IPS DF 6.9 (cell line): ENCODE data around the gene SMYD3.

ENCODE experiments used
- DNase-seq: peaks from one replicate; pipeline ENCODE4 v3.0.0-alpha.2; 2013; ENCODE audit warnings: low read depth, low spot score
- H3K27ac ChIP-seq: one replicate; pipeline ENCODE4 v1.5.1; 2013; ENCODE audit warnings: low read length, control low read depth
- H3K27me3 ChIP-seq: 2 replicates; pipeline ENCODE4 v1.6.1; 2013; ENCODE audit warnings: mild to moderate bottlenecking, low read length; ENCODE audit not compliant: control insufficient read depth, insufficient read depth
- H3K36me3 ChIP-seq: 2 replicates; pipeline ENCODE4 v1.6.1; 2013; ENCODE audit warnings: low read length; ENCODE audit not compliant: control insufficient read depth, insufficient read depth
- H3K4me1 ChIP-seq: 2 replicates; pipeline ENCODE4 v1.6.1; 2013; ENCODE audit warnings: low read length; ENCODE audit not compliant: control insufficient read depth, insufficient read depth
- H3K4me3 ChIP-seq: 2 replicates; pipeline ENCODE4 v1.5.1; 2013; ENCODE audit warnings: mild to moderate bottlenecking, low read length
- H3K9me3 ChIP-seq: 2 replicates; pipeline ENCODE4 v1.6.1; 2013; ENCODE audit warnings: low read length, inconsistent platforms; ENCODE audit not compliant: control insufficient read depth, insufficient read depth
- WGBS: extraction: QIAGEN DNeasy Blood & Tissue Kit; methylation state at CpG from one replicate; pipeline ENCODE4 v1.1.7; 2013; ENCODE audit warnings: mixed read lengths, missing lambda C conversion rate; ENCODE audit not compliant: insufficient read length, insufficient coverage; 5-methylcytosine and 5-hydroxymethylcytosine counted together

SMYD3 gene

DNA sequence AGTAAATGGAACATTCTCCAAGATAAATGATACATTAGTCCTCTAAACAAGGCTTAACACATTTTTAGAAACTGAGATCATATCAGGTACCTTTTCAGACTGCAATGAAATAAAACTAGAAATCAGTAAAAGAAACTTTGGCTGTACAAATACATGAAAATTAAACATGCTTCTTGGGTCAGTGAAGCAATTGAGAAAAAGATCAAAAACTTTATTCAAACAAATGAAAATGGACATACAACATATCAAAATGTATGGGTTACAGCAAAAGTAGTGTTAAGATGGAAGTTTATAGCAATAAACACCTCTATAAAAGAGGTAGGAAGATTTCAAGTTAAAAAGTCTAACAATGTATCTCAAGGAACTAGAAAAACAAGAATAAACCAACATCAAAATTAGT is 598.5 kb downstream of the SMYD3 start:
- H3K27ac ChIP-seq: no peak overlapping the region
- DNase-seq: no peak
- H3K27me3 ChIP-seq: no peaks in the 10 kb centered on the region
- peaks cover 1% of the 10 kb centered on the region; the same call in 1 of the 2 replicates for H3K9me3 ChIP-seq
- no peaks in the 10 kb centered on the region for H3K4me1 ChIP-seq
- no peak overlapping the region for H3K4me3 ChIP-seq
- H3K36me3 ChIP-seq: no peaks in the 10 kb centered on the region

GRCh38 chr1:245906207-245906606 is 600.9 kb downstream of the SMYD3 start:
- H3K9me3 ChIP-seq: peaks cover 3% of the 10 kb centered on the region; the same call in 1 of the 2 replicates
- no peaks in the 10 kb centered on the region for H3K36me3 ChIP-seq
- H3K27me3 ChIP-seq: no peaks in the 10 kb centered on the region
- no peak overlapping the region for H3K27ac ChIP-seq
- no CpG with 5 or more reads among the region's 1 CpG for WGBS
- no peak for DNase-seq
- H3K4me1 ChIP-seq: no peaks in the 10 kb centered on the region
- H3K4me3 ChIP-seq: no peak overlapping the region

DNA sequence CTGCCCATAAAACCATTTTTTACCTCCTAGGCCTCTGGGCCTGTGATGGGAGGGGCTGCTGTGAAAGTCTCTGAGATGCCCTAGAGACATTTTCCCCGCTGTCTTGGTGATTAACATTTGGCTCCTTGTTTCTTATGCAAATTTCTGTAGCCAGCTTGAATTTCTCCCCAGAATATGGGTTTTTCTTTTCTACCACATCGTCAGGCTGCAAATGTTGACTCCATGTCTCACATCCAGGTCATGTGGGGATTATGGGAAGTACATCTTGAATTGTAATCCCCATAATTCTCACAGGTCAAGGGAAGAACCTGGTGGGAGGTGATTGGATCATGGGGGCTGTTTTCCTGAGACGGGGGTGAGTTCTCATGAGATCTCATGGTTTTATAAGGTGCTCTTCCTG is 603.2 kb downstream of the SMYD3 start:
- Histone ChIP-seq H3K4me1 (no peaks in the 10 kb centered on the region), H3K9me3 (peaks cover 3% of the 10 kb centered on the region), H3K27me3 (no peaks in the 10 kb centered on the region), H3K36me3 (no peaks in the 10 kb centered on the region), H3K27ac (no peak overlapping the region), H3K4me3 (no peak overlapping the region)
- WGBS: no CpG with 5 or more reads among the region's 3 CpGs
- DNase-seq: no peak

DNA sequence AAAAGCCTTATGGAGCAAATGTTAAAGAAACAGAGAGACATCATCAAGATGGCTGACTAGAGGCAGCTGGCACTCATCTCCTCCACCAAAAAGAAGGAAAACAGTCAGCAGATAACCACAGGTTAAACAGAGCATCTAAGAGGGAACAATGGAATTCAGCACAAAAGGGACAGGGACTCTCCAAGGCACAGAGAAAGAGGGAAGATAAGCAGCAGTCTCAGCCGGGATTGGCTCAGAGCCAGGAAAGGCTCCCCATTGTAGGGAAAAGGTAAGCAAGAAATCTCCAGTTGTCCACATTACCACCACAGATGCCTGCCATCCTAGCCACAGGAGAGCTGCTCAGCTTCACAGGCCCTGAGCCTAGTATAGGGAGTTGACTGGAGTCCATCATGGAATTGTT is 605.5 kb downstream of the SMYD3 start:
- H3K27me3 ChIP-seq: no peaks in the 10 kb centered on the region
- DNase-seq: no peak
- WGBS: no CpG with 5 or more reads among the region's 1 CpG
- H3K9me3 ChIP-seq: peaks cover 3% of the 10 kb centered on the region
- no peak overlapping the region for H3K4me3 ChIP-seq
- H3K4me1 ChIP-seq: no peaks in the 10 kb centered on the region
- no peak overlapping the region for H3K27ac ChIP-seq
- H3K36me3 ChIP-seq: no peaks in the 10 kb centered on the region

GRCh38 chr1:245901037-245901436 is 606.0 kb downstream of the SMYD3 start:
- H3K4me1 ChIP-seq: no peaks in the 10 kb centered on the region
- H3K4me3 ChIP-seq: no peak overlapping the region
- no peaks in the 10 kb centered on the region for H3K36me3 ChIP-seq
- no CpG with 5 or more reads among the region's 2 CpGs for WGBS
- no peak for DNase-seq
- H3K27me3 ChIP-seq: no peaks in the 10 kb centered on the region
- H3K27ac ChIP-seq: no peak overlapping the region
- H3K9me3 ChIP-seq: peaks cover 3% of the 10 kb centered on the region

GRCh38 chr1:245898581-245898980 is 608.5 kb downstream of the SMYD3 start:
- DNase-seq: no peak
- no peak overlapping the region for H3K27ac ChIP-seq
- peaks cover 2% of the 10 kb centered on the region for H3K9me3 ChIP-seq
- no peaks in the 10 kb centered on the region for H3K4me1 ChIP-seq
- WGBS: no CpG with 5 or more reads among the region's 2 CpGs
- H3K36me3 ChIP-seq: no peaks in the 10 kb centered on the region
- H3K4me3 ChIP-seq: no peak overlapping the region
- no peaks in the 10 kb centered on the region for H3K27me3 ChIP-seq

- H3K4me3 ChIP-seq: no peak overlapping the region
- no peaks in the 10 kb centered on the region; the same call in 1 of the 2 replicates for H3K9me3 ChIP-seq
- no peaks in the 10 kb centered on the region for H3K27me3 ChIP-seq
- no peak overlapping the region for H3K27ac ChIP-seq
- no peaks in the 10 kb centered on the region for H3K36me3 ChIP-seq
- WGBS: no CpG with 5 or more reads among the region's 3 CpGs
- no peak for DNase-seq
- no peaks in the 10 kb centered on the region for H3K4me1 ChIP-seq
Measured at GRCh38 chr1:245896258-245896657, 610.8 kb downstream of the SMYD3 start.

DNA sequence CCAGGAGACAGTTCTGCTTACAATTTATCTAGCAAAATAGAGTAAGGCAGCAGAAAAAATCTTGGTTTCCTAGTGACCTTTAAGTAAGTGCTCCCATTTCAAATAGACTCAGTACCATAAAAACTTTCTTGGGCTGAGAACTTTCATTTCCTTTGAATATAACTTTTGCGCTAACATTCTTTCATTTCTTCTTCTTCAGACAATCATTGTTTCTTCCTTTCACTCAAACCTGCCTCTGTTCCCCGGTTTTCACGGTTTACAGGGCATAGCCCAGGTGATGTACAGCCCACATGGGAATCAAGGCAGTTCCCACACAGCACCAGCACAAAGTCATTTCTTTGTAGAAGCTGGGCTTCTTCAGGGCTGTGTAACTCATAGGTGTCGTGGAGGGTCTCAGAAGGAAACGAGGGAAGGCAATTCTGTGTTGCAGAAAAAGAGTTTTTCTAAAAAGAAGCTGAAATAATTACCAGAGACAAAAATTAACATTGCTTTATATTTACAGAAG is 611.6 kb downstream of the SMYD3 start:
- no CpG with 5 or more reads among the region's 5 CpGs for WGBS
- Histone ChIP-seq H3K27me3 (no peaks in the 10 kb centered on the region), H3K36me3 (no peaks in the 10 kb centered on the region), H3K4me1 (no peaks in the 10 kb centered on the region), H3K27ac (no peak overlapping the region), H3K9me3 (no peaks in the 10 kb centered on the region; the same call in 1 of the 2 replicates), H3K4me3 (no peak overlapping the region)
- no peak for DNase-seq

- Histone ChIP-seq H3K36me3 (no peaks in the 10 kb centered on the region), H3K27ac (no peak overlapping the region), H3K9me3 (no peaks in the 10 kb centered on the region; the same call in 1 of the 2 replicates), H3K4me3 (no peak overlapping the region), H3K27me3 (no peaks in the 10 kb centered on the region), H3K4me1 (no peaks in the 10 kb centered on the region)
- WGBS: no CpG with 5 or more reads among the region's 7 CpGs
- no peak for DNase-seq
Measured at GRCh38 chr1:245894843-245895242, 612.2 kb downstream of the SMYD3 start.

DNA sequence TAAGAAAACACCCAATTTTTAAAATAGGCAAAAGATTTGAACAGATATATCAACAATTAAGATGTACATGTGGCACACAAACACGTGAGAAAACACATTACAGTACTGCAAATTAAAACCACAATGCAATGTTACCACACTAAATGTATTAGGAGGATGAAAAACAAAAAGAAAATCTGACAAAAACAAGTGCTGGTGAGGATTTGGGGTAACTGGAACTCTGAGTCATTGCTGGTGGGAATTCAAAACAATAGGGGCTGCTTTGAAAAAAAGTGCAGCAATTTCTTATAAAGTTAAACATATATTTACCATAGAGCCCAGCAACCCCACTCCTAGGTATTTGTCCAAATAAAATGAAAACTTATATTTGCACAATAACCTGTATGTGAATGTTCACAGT is 614.1 kb downstream of the SMYD3 start:
- no peaks in the 10 kb centered on the region for H3K9me3 ChIP-seq

DNA sequence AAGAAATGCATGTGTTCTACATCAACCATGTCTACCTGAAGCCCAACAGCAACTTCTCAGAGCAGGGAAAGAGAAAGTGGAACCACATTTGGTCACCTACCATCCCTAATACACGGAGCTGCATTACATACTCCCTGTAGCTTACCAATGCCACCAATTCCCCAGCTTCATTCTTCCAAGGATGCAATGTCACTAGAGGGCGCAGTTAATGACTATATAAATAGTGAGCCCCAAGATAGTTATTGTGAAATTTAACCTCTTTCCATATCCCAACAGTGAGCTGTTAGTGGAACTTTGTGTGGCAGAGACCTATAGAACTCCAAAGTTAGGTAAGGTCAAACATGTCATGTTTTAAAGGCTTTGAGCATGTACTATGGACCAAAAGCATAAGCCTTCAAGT is 618.3 kb downstream of the SMYD3 start:
- no CpG with 5 or more reads among the region's 2 CpGs for WGBS
- no peaks in the 10 kb centered on the region for H3K27me3 ChIP-seq

More for the DNA sequence above, 614.1 kb downstream of the SMYD3 start:
- Histone ChIP-seq H3K4me3 (no peak overlapping the region), H3K36me3 (no peaks in the 10 kb centered on the region), H3K27ac (no peak overlapping the region), H3K4me1 (no peaks in the 10 kb centered on the region), H3K27me3 (no peaks in the 10 kb centered on the region)
- no CpG with 5 or more reads among the region's 1 CpG for WGBS
- DNase-seq: no peak

More for the DNA sequence above, 618.3 kb downstream of the SMYD3 start:
- DNase-seq: peak; percentile 25
- H3K27ac ChIP-seq: no peak overlapping the region
- no peaks in the 10 kb centered on the region for H3K9me3 ChIP-seq
- no peaks in the 10 kb centered on the region for H3K36me3 ChIP-seq
- H3K4me1 ChIP-seq: no peaks in the 10 kb centered on the region
- no peak overlapping the region for H3K4me3 ChIP-seq
